SK-N-SH (cell line): ENCODE measurements around the gene TICRR. TPM values are rescaled to one million over a fixed set of nuclear protein-coding genes. Genes with fewer than 3 reads are reported as not detected.
A peak's percentile ranks its signal among the peaks of the same experiment; 100 is the strongest.

Source experiments
- CTCF ChIA-PET: fragments of 300-600, 350-600 bp; formaldehyde crosslinking; extraction: SDS; loops from one replicate; lab custom pipeline; 2021; lab: Yijun Ruan, JAX
- POLR2A ChIA-PET: fragments of 350-600 bp; sonication (Branson Sonifier 250); formaldehyde crosslinking; extraction: SDS; loops from one replicate; lab custom pipeline; 2020; ENCODE audit warnings: antibody characterized with exemption, inconsistent platforms; lab: Yijun Ruan, JAX
- DNase-seq: peaks from one replicate; pipeline ENCODE4 v3.0.0; 2012
- H2AFZ ChIP-seq: fragments of 200-600 bp; sonication (generic); 2 replicates; pipeline ENCODE4 v1.8.1; 2016; ENCODE audit warnings: antibody characterized with exemption, mild to moderate bottlenecking, low read depth
- H3F3A ChIP-seq: fragments of 200-600 bp; sonication (generic); replicated peaks from 2 replicates; pipeline ENCODE3; 2016; ENCODE audit warnings: antibody characterized with exemption, mild to moderate bottlenecking; ENCODE audit not compliant: insufficient read depth
- H3K27ac ChIP-seq, 2 experiments: fragments of 200-500 bp in 1 of 2; fragments of 200-600 bp in 1 of 2; sonication (Bioruptor generic) in 1 of 2; sonication (generic), shearing (Covaris generic) in 1 of 2; 2 replicates each; pipeline versions ENCODE4 v1.5.1 to v1.6.1; 2014 to 2016; ENCODE audit warnings: low read depth in 2 of 2, inconsistent platforms in 1 of 2, low read length in 1 of 2, mild to moderate bottlenecking in 1 of 2, mixed read lengths in 1 of 2
- H3K27me3 ChIP-seq: fragments of 200-600 bp; sonication (generic), shearing (Covaris generic); 2 replicates; pipeline ENCODE4 v1.6.1; 2016; ENCODE audit warnings: mixed run types; ENCODE audit not compliant: insufficient read depth
- H3K36me3 ChIP-seq, 2 experiments: fragments of 200-500 bp in 1 of 2; fragments of 200-600 bp in 1 of 2; sonication (Bioruptor generic) in 1 of 2; sonication (generic) in 1 of 2; replicated peaks in 1 of 2; 2 replicates each; pipeline versions ENCODE3 to v1.5.1; 2014 to 2016; ENCODE audit warnings: low read length in 1 of 2, mild to moderate bottlenecking in 1 of 2; ENCODE audit not compliant: insufficient read depth in 2 of 2, control insufficient read depth in 1 of 2
- H3K4me1 ChIP-seq, 2 experiments: fragments of 200-500 bp in 1 of 2; fragments of 200-600 bp in 1 of 2; sonication (Bioruptor generic) in 1 of 2; sonication (generic), shearing (Covaris generic) in 1 of 2; 2 replicates each; pipeline versions ENCODE4 v1.5.1 to v1.6.1; 2014 to 2016; ENCODE audit warnings: low read depth in 1 of 2, low read length in 1 of 2, mixed run types in 1 of 2; ENCODE audit not compliant: insufficient read depth in 2 of 2, control insufficient read depth in 1 of 2
- H3K4me2 ChIP-seq: fragments of 200-600 bp; sonication (generic), shearing (Covaris generic); 2 replicates; pipeline ENCODE4 v1.6.1; 2017; ENCODE audit warnings: mixed run types
- H3K4me3 ChIP-seq, 2 experiments: fragments of 200-500 bp in 1 of 2; fragments of 200-600 bp in 1 of 2; sonication (Bioruptor generic) in 1 of 2; sonication (generic), shearing (Covaris generic) in 1 of 2; 2 replicates each; pipeline versions ENCODE4 v1.5.1 to v1.8.1; 2014 to 2016; ENCODE audit warnings: low read depth in 2 of 2, inconsistent platforms in 1 of 2, low read length in 1 of 2, mild to moderate bottlenecking in 1 of 2, mixed read lengths in 1 of 2, moderate library complexity in 1 of 2
- H3K79me2 ChIP-seq: fragments of 200-600 bp; sonication (generic); 2 replicates; pipeline ENCODE4 v1.8.1; 2017; ENCODE audit warnings: mild to moderate bottlenecking; ENCODE audit not compliant: insufficient read depth
- H3K9ac ChIP-seq: fragments of 200-600 bp; sonication (generic); 2 replicates; pipeline ENCODE4 v1.6.1; 2017; ENCODE audit warnings: mixed run types
- H3K9me2 ChIP-seq: fragments of 200-600 bp; sonication (generic); 2 replicates; pipeline ENCODE4 v1.6.1; 2017; ENCODE audit warnings: mixed run types
- H3K9me3 ChIP-seq: fragments of 200-600 bp; sonication (generic); 2 replicates; pipeline ENCODE4 v1.6.1; 2017; ENCODE audit warnings: mixed run types, mild to moderate bottlenecking, moderate library complexity
- H4K20me1 ChIP-seq: fragments of 200-600 bp; sonication (generic); 2 replicates; pipeline ENCODE4 v1.6.1; 2017; ENCODE audit warnings: mild to moderate bottlenecking, mixed run types; ENCODE audit not compliant: insufficient read depth
- ELF1 ChIP-seq: IDR thresholded peaks from 2 replicates; pipeline ENCODE4 v1.4.0; 2012
- FOSL2 ChIP-seq: IDR thresholded peaks from 2 replicates; pipeline ENCODE4 v1.4.0; 2012; ENCODE audit warnings: low read depth, mild to moderate bottlenecking, moderate library complexity, borderline replicate concordance
- FOXM1 ChIP-seq: IDR thresholded peaks from 2 replicates; pipeline ENCODE4 v1.4.0; 2012; ENCODE audit warnings: low read depth, mild to moderate bottlenecking
- GATA2 ChIP-seq: sonication (generic); formaldehyde crosslinking; IDR thresholded peaks from 2 replicates; pipeline ENCODE4 v1.5.0; 2020; ENCODE audit warnings: mild to moderate bottlenecking, missing genetic modification reagents
- JUND ChIP-seq: IDR thresholded peaks from 2 replicates; pipeline ENCODE4 v1.4.0; 2012
- MEF2A ChIP-seq: IDR thresholded peaks from 2 replicates; pipeline ENCODE4 v1.4.0; 2012; ENCODE audit warnings: low read depth, borderline replicate concordance
- POLR2AphosphoS5 ChIP-seq: IDR thresholded peaks from 2 replicates; pipeline ENCODE4 v1.6.1; 2012; ENCODE audit warnings: low read depth, low read length
- RAD21 ChIP-seq: IDR thresholded peaks from 2 replicates; pipeline ENCODE4 v1.6.1; 2012; ENCODE audit warnings: mild to moderate bottlenecking, low read length
- RFX5 ChIP-seq: IDR thresholded peaks from 2 replicates; pipeline ENCODE4 v1.6.1; 2012; ENCODE audit warnings: mild to moderate bottlenecking, improper control_type of control experiment, low read length
- SIN3A ChIP-seq: IDR thresholded peaks from 2 replicates; pipeline ENCODE4 v1.6.1; 2012; ENCODE audit warnings: low read depth, mild to moderate bottlenecking, low read length, moderate library complexity, borderline replicate concordance
- SMC3 ChIP-seq: IDR thresholded peaks from 2 replicates; pipeline ENCODE4 v1.6.1; 2012; ENCODE audit warnings: low read depth, low read length, improper control_type of control experiment
- YY1 ChIP-seq: IDR thresholded peaks from 2 replicates; pipeline ENCODE4 v1.4.0; 2012; ENCODE audit warnings: low read depth, mild to moderate bottlenecking
- whole genome bisulfite sequencing: methylation state at CpG from one replicate; pipeline ENCODE4 v1.1.6; 2017; ENCODE audit warnings: low lambda C conversion rate; 5-methylcytosine and 5-hydroxymethylcytosine counted together
- polyA plus RNA-seq, 3 experiments: library from polyadenylated mRNA; depleted of rRNA; stranded (reverse); fragments of >200 nt; gene quantifications; 2 replicates each; pipeline ENCODE4 v1.2.3, GENCODE V29; 2012
- TF ChIP-seq, protein P1 (sequence below): fragments of 200-600 bp; sonication (generic); IDR thresholded peaks from 2 replicates; pipeline ENCODE4 v1.6.1; 2017; ENCODE audit warnings: antibody characterized with exemption, mild to moderate bottlenecking, moderate library complexity
- TF ChIP-seq, protein P2 (sequence below): IDR thresholded peaks from 2 replicates; pipeline ENCODE4 v1.4.0; 2012; ENCODE audit warnings: low read depth

TICRR gene
- polyA plus RNA-seq, 1 of the 3 experiments (the other 2 are of a cell fraction), result 3.2 TPM

DNA sequence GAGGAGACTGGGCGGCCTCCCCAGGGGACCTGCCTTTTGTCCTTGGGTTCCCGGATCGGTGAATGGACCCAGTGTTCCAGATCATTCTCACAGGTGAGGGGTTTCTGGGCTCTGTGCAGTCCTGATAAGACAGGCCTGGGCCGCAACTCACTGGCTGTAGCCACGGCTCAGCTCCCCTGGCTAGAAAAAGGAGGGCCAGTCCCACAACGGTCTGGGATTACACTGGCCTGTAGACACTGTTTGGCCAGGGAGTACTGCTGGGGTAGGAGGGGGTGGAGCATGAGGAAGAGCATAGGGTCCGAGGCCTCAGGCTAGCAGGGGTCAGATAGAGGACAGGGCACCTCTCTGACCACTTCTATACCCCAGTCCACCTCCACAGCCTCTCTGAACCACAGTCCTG is 21.0 kb upstream of the TICRR start (continued):
- TF ChIP-seq, protein P1, sequence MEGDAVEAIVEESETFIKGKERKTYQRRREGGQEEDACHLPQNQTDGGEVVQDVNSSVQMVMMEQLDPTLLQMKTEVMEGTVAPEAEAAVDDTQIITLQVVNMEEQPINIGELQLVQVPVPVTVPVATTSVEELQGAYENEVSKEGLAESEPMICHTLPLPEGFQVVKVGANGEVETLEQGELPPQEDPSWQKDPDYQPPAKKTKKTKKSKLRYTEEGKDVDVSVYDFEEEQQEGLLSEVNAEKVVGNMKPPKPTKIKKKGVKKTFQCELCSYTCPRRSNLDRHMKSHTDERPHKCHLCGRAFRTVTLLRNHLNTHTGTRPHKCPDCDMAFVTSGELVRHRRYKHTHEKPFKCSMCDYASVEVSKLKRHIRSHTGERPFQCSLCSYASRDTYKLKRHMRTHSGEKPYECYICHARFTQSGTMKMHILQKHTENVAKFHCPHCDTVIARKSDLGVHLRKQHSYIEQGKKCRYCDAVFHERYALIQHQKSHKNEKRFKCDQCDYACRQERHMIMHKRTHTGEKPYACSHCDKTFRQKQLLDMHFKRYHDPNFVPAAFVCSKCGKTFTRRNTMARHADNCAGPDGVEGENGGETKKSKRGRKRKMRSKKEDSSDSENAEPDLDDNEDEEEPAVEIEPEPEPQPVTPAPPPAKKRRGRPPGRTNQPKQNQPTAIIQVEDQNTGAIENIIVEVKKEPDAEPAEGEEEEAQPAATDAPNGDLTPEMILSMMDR, result no peak
- TF ChIP-seq SIN3A (no peak), RFX5 (no peak), YY1 (no peak), JUND (no peak), GATA2 (CRISPR knock-in tag) (no peak), ELF1 (no peak), POLR2AphosphoS5 (no peak), RAD21 (no peak)

DNA sequence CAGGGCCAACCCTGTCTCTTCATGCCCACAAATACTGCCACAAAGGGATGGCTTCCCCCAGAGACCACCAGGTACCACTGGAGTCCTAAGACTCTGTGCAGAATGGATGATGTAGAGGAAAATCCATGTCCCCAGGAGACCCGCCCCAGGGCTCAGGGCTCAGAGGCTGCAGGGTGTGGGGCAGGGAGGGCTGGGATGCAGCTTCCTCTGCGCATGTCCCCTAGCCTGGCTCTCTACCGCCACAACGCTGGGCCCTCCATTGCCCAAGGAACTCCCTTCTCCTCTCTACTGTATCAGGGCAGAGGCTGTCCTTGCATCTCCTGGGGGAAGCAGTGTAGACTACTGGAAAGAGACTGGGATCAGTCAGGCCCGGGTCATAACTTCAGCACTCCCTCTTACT is 19.5 kb upstream of the TICRR start:
- DNase-seq, result no peak
- TF ChIP-seq FOSL2 (no peak), FOXM1 (no peak), JUND (no peak)
- no peaks in the 10 kb centered on the region for H3K9me3 ChIP-seq
- H2AFZ ChIP-seq, result no peak overlapping the region
- 47% methylated on average over 3 of the region's 5 CpGs for WGBS
- no peak overlapping the region for H3K4me3 ChIP-seq
- ChIA-PET CTCF (interaction anchor here (0.9 to 3.1 kb wide), 5 partner anchors 14 to 211 kb away, joined by 3 to 19 read pairs (median 6); no protein-coding TSS in a partner anchor), POLR2A (no interaction called here)
- H3K4me1 ChIP-seq, result no peaks in the 10 kb centered on the region
- no peak overlapping the region for H3K9ac ChIP-seq
- H3K9me2 ChIP-seq, result no peaks in the 10 kb centered on the region
- no peaks in the 10 kb centered on the region for H4K20me1 ChIP-seq
- H3K4me2 ChIP-seq, result no peak overlapping the region
- no peaks in the 10 kb centered on the region for H3K79me2 ChIP-seq
- H3K36me3 ChIP-seq, result no peaks in the 10 kb centered on the region
- H3K27me3 ChIP-seq, result peaks cover 10% of the 10 kb centered on the region; the same call in 1 of the 2 replicates
- H3F3A ChIP-seq, result no peaks in the 10 kb centered on the region
- no peak overlapping the region for H3K27ac ChIP-seq

DNA sequence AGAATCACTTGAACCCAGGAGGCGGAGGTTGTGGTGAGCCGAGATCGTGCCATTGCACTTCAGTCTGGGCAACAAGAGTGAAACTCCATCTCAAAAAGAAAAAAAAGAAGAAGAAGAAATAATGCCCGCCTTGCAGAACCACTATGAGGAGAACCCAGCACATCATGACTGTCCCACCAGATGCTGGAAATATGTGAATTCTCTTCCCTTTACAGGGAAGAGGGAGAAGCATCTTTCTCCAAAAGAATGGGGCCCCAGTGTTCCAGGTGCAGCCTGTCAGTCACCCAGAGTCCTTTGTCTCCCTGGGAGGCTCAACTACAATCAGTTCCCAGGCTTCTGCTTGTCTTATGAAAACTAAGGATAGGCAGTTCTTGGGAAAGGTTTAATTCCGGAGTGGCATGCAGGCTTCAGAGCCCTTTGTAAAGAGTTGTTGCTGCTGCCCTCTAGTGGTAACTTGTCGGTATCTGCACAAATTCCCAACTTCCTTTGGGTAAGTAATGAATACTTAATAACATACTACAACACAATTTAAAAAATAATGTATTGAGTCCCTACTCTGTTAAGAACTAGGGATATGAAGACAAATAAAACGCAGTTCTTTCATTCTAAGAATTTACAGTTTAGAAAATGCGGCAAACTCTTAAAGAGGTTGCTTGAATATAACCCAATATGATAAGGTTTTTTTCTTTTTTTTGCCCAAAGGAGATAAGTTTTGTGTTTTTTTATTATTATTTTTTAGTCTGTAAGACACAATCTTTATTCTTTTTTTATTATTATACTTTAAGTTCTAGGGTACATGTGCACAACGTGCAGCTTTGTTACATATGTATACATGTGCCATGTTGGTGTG is 18.6 kb upstream of the TICRR start:
- H3K27me3 ChIP-seq, result peaks cover 10% of the 10 kb centered on the region; the same call in 1 of the 2 replicates
- no peaks in the 10 kb centered on the region for H3K79me2 ChIP-seq
- no peaks in the 10 kb centered on the region for H3K36me3 ChIP-seq
- no peak overlapping the region for H3K4me2 ChIP-seq
- TF ChIP-seq, protein P2, sequence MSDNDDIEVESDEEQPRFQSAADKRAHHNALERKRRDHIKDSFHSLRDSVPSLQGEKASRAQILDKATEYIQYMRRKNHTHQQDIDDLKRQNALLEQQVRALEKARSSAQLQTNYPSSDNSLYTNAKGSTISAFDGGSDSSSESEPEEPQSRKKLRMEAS, result no peak
- no peak for TF ChIP-seq MEF2A
- TF ChIP-seq, protein P1, result peak; percentile 85
- no peak for TF ChIP-seq JUND
- TF ChIP-seq RAD21, result peak; percentile 74
- peak; percentile 61 for TF ChIP-seq SMC3
- H3K9ac ChIP-seq, result no peak overlapping the region
- POLR2A ChIA-PET, result no interaction called here
- H2AFZ ChIP-seq, result no peak overlapping the region
- H3K4me3 ChIP-seq, result no peak overlapping the region
- H3K9me3 ChIP-seq, result no peaks in the 10 kb centered on the region
- no peaks in the 10 kb centered on the region for H4K20me1 ChIP-seq
- CTCF ChIA-PET, result interaction anchor here (0.9 to 3.1 kb wide), 2 partner anchors 85 to 114 kb away, joined by 3 to 11 read pairs; no protein-coding TSS in a partner anchor
- WGBS, result 39% methylated on average over 9 of the region's 9 CpGs
- H3K4me1 ChIP-seq, result no peaks in the 10 kb centered on the region
- DNase-seq, result peak; percentile 70
- H3K27ac ChIP-seq, result no peak overlapping the region
- no peaks in the 10 kb centered on the region for H3F3A ChIP-seq
- no peaks in the 10 kb centered on the region for H3K9me2 ChIP-seq
